Heart left ventricle (tissue), 13 donors: ENCODE results near the gene LTF.

ENCODE experiments used
- POLR2A ChIP-seq, 2 donors: fragments of 450-650 bp; IDR thresholded peaks; one replicate each; pipeline ENCODE4 v1.6.1; 2017; ENCODE audit warnings: antibody characterized with exemption in 2 of 2, mild to moderate bottlenecking in 2 of 2, moderate library complexity in 2 of 2
- TF ChIP-seq, protein P1 (sequence below), 12 donors: fragments of 200-600 bp; sonication (generic) in 4 of 12; IDR thresholded peaks; one replicate each; pipeline versions ENCODE4 v1.5.0 to v1.8.0; 2018 to 2022; ENCODE audit warnings: antibody characterized with exemption in 12 of 12, mild to moderate bottlenecking in 5 of 12
- donor health status: ischemic (EF 13 %, LVEDD 7.1; RV severe dilation, severe dysfunction).
- donor health status: DM: no; HTN: yes; CAD: no.
- donor health status: DM: no; HTN: no; CAD: no.
- donor health status: ischemic (EF 25% LVEDD 6.9; RV normal size, moderate dysfunction).
- donor health status: ischemic (EF 25% LVEDD 5.7; RV mildly dilated, moderate dysfunction).
- donor health status: ischemic (EF 35%, LVEDD 5.7; RV mildly dilated, moderate dysfunction).
- donor health status: nonischemic (EF 11% LVEDD 7.7; RV severe dilation, severe dysfunction).
- donor health status: DM: yes; HTN: yes; CAD: no.
- donor health status: PGD.
- donor health status: ischemic (EF 29% LVEDD 5.4; RV normal size, mild dysfunction).
- donor health status: nonischemic (EF 23%, LVEDD 6.1; RV moderate dilation, normal function).

DNA sequence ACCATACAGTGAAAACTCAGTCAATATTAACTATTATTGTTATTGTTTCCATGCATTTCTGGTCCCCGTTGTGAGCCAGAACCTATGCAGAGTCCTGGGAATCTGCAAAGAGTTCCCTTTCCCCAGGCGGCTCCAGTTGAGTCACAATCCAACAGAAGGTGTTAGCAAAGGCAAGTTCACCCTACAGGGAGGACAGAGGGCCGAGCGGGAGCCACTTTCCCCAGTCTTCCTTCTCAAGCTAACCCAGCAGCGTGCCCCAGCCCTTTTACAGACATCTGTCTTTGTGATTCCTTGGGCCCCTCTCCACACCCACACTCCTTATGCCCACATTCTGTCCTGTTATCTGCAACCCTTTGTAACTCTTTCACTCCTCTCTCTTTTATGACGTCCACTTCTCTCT, 13.1 kb upstream of the LTF start:
- TF ChIP-seq, protein P1, sequence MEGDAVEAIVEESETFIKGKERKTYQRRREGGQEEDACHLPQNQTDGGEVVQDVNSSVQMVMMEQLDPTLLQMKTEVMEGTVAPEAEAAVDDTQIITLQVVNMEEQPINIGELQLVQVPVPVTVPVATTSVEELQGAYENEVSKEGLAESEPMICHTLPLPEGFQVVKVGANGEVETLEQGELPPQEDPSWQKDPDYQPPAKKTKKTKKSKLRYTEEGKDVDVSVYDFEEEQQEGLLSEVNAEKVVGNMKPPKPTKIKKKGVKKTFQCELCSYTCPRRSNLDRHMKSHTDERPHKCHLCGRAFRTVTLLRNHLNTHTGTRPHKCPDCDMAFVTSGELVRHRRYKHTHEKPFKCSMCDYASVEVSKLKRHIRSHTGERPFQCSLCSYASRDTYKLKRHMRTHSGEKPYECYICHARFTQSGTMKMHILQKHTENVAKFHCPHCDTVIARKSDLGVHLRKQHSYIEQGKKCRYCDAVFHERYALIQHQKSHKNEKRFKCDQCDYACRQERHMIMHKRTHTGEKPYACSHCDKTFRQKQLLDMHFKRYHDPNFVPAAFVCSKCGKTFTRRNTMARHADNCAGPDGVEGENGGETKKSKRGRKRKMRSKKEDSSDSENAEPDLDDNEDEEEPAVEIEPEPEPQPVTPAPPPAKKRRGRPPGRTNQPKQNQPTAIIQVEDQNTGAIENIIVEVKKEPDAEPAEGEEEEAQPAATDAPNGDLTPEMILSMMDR (IDR thresholded peaks at IDR 0.05), result no peak
- TF ChIP-seq POLR2A (IDR thresholded peaks at IDR 0.05), result no peak
